Activated CD4-positive, alpha-beta T cell treated with anti-CD3 and anti-CD28 coated beads, Interleukin-2, amount 50 U/mL, for 4 hours (primary cell): ENCODE measurements around the gene ALX3.
"Not testable (repeated sequence)": the region's sequence is repeated elsewhere in the genome, so short reads cannot be mapped to it uniquely, and the experiment has no call there.

Source experiments
- DNase-seq, 2 experiments: peaks; one replicate each; pipeline ENCODE4 v3.0.0-alpha.2; 2020

The ALX3 gene

GRCh38 chr1:110088739-110089316, 18.4 kb upstream of the ALX3 start:
- DNase-seq: no peak

DNA sequence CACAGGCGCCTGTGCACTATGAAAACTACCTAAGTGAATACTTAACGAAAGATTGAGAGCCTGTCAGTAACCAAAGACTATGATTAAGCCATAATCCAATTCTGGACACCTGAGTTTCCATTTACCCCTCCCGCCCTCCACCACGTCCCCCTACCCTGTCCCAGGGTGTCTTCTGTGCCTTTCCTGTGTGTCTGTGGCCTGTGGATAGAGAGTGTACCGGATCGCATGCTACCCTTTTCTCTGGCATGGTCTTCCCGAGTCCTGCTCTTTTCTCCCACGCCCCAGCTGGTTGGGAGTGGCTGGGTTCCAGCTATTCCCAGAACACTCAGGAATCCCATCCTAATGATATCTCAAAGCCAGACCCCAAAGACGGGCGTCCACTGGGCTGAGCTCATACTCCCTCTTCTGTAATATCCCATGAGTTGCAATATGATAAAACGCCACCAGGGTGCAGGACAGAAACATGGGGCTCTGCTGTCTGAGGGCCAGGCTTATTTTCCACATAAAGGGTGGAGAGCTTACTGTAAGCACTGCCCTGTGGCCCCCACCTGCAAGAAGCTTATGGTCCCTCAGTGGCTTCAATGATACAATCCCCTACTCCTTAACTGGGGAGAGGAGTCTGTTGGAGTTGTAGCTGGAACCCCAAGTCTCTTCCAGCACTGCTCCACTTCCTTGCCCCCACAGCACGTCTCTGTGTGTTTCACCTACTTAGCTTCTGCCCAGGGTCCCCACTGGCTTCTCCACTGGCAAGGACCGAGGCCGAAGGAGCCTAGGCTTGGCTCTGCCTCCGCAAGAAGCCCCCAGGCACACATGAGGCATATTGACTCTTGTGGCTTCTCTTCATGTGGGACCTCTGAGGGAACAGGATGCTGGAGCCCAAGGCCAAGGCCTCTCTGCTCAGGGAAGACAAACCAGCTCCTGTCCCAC, 17.6 kb upstream of the ALX3 start:
- peak; percentile 25 to 34 for DNase-seq

GRCh38 chr1:110086961-110087360, 16.5 kb upstream of the ALX3 start:
- DNase-seq: no peak

DNA sequence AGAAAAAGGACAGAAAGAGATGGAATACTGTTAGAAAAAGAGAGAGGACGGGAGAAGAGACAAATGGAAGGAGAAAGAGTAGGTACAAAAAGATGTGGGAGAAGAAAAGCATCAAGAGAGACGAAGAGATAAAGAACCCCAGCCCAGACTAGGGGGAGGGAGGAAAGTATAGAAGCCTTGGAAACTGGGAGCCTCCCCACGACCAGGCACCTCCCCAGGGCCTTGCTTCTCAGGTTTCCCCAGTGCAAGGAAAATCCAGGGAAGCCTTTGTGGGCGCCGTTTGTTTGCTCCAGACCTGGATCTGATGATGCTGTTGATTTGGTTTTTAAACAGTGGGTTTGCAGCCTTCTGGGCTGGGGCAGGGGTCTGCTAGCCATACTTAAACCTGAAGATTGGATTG, 15.2 kb upstream of the ALX3 start:
- no peak for DNase-seq

DNA sequence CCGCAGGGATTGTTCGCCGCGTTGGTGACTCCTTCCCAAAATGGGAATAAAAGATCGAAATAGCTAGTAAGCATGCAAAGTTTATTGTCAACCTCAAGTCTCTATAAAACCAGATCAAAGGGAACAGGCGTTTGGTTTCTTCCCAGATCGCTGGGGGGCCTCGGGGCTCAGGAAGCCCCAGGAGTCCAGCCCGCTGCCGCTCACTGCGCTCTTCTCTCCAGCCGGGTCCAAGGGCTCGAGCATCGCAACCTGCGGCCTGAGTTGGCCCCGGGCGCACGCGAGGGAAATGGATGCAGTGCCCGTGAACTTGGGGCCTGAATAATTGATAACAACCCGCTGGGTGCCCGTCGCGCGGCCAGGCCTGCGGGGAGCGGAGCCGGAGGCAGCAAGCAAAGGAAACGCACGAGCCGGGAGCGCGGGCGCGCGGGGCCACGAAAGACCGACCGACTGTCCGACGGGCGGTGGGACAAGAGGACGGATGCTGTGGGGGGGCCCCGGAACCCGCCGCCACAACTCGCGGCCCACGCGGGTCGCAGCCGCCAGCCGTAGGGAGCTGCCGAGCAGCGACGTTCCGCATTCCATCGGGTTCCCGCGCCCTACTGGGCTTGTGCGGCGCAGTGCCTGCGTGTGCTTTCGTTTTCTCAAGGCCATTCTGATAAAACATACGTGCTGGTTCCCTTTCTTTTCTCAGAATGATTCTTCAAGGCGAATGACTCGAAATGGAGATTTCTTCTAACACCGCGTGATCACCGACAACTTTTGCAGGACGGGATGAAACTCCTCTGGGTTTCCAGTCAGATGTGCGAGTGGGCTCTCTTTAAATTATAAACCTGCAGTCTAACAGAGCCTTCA, 14.0 kb upstream of the ALX3 start:
- no peak for DNase-seq

DNA sequence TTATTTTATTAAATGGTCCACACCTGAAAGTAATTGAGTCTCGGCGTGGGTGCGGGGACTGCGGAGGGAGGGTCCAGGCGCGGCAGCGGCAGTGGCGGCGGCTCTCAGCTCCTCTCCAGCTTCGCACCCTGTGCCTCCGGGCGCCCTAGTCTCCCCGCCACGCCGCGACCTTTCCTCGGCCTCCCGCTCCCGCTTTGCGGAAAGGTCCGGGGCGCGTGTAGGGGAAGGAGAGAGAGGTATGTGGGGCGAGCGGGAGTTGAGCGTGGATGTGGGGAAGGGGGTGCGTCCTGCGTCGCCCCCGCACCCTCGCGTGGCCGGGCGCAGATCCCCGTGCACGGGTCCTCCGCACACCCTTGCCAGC, 13.4 kb upstream of the ALX3 start:
- DNase-seq: no peak

DNA sequence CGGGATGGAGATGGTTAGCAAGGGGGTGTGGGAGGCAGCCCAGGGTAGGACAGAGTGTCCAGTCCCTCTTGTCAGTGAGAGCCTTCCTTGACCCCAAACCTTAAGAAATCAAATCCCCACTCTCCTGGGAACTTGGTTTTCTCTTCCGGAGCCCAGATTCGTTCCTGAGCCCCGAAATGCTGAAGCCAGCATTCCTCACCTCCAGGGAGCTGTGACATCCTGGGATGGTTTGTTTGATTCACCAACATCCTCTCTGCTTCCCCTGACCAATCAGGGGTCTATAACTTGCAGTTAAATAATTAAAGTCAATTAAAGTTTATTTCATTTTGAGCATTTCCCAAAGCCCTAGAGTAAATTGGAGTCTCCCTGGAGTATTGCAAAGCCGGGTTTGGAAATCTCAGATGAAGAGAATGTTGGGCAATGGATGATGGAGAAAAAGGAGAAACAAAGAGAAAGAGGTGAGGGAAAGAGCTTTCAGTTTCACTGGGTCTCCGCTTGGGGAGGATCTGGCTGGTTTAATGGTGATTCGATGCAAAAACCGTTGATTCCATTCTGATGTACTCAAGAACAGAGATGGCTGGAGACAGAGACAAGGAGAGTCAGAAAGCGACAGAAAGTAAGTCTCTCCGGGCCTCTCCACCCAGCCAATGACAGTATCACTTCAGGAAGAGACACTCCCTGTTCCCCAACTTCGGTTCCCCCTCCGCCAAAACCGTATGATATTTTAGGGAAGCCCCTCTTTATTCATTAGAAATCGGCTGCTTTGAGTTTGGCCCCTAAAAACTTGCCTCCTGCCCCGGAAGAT, 12.8 kb upstream of the ALX3 start:
- no peak for DNase-seq

GRCh38 chr1:110082477-110082876, 12.0 kb upstream of the ALX3 start:
- no peak for DNase-seq

DNA sequence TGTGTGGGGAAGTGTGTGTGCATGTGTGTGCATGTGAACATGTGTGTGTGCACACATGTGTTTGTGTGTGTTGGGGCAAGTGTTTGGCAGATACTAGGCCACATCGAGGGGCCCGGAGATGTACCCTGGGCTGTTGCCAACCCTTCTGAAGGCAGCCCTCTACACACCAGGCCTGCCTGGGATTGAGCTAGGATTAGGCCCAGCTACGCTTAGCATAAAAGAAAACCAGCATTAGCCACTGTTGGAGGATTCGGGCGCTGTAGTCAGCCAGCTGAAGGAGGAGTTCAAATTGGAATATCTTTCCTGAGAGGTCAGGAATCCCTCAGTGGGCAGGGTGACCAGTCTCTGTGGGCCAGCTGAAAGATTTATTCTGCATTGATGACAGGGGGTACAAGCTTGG, 10.6 kb upstream of the ALX3 start:
- DNase-seq: no peak

GRCh38 chr1:110079995-110080394, 9.5 kb upstream of the ALX3 start:
- DNase-seq: not testable (repeated sequence)

DNA sequence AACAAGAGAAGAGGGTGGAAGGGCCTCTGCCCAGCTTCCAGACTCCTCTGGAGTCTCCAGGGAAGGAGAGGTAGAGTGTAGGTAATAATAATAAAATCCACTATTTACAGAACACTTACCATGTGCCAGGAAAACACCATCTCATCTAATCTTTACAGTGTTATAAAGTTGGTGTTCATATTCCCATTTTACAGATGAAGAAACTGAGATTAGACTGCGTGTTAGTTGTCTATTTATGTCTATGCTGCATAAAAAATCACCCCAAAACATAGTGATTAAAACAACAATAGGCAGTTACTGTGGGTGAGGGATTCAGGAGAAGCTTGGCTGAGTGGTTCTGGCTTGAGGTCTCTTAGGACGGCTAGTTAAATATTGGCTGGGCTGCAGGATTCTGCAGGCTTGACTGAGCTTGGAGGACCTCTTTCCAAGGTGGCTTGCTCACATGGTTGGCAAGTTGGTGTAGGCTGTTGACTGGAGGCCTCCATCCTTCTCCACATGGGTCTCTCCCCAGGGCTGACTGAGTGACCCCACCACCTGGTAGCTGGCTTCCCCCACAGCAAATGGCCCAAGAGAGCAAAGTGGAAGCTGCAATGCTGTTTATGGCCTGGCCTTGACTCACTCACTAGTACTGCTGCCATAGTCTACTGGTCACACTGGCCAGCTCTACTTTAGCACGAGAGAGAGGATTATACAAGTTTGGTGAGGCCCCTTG, 6.5 kb upstream of the ALX3 start:
- no peak for DNase-seq

DNA sequence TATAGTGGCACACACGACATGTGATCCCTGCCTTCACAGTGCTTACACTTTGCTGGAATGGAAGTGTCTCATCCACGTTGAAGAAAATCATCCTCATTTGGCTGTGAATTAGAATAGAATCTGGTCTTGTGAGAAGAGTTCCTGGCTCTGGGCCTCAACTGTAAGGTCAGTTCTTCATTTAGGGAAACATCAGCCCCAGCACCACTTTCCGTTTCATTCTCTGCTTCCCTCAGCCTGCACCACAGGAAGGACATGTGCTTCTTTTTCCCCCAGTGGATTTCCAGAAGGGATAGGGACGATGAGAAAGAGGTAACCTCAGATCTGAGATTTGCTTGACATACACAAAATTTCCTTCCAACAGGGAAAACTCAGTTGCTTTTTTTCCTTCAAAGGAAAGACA, 3.7 kb upstream of the ALX3 start:
- DNase-seq: no peak

DNA sequence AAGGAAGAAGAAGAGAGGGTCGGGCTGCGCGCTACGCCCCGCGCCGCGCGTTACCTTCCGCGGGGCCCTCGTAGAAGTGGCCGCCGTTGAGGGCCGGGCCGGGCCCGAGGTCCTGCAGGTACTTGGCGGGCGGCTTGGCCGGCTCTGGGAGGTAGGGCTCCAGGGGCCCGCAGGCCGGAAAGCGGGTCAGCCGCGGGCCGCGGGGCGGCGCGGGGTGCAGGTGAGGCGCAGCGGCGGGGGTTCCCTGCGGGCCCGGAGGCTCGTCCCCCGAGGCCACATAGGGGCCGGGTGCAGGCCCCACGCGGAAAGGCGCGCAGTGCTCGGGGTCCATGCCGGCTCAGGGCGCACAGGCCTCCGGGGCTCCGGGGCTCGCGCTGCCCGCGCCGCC, 196 bp downstream of the ALX3 start:
- DNase-seq: no peak

DNA sequence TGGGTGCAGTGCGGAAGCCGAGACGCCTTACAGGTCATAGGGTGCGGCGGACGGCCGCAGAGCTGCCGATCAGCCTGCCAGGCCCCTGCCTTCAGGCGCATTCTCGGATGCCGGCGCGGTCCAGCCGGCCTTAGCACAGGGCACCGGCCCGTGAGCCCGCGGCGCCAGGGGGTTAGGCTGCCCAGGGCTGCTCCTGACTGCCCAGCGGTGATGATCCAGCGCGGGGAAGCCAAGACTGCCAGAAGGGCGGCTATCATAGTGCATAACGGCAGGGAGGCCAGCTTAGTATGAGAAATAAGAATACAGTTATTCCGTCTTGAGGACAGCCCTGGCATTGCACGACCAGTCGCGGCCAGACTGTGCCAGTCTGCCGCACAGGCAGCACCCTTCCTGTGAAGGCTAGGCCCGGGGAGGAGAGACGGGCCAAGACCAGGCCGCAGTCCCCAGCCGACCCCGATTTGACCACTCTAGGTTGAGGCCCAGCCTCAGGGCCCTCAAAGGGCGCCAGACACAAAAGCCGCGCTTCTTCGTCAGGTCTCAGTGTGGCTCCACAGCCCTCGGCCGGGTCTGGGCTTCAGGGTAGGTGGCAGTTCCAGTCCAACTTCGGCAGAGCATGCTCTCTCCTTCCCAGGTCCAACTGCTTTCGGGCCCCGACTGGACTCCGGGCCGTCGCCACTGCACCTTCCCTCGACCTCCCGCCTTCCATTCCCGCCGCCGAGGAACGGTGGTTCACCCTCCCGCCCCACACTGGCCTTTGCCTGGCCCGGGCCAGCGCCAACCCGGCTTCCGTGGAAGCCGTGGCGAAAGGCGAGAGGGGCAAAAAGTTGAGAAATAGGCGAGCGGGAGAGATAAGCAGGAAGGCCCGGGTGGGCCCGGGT, 829 bp downstream of the ALX3 start:
- DNase-seq: no peak

- no peak for DNase-seq
These were observed 1.6 kb downstream of the ALX3 start for GRCh38 chr1:110068646-110069403.

DNA sequence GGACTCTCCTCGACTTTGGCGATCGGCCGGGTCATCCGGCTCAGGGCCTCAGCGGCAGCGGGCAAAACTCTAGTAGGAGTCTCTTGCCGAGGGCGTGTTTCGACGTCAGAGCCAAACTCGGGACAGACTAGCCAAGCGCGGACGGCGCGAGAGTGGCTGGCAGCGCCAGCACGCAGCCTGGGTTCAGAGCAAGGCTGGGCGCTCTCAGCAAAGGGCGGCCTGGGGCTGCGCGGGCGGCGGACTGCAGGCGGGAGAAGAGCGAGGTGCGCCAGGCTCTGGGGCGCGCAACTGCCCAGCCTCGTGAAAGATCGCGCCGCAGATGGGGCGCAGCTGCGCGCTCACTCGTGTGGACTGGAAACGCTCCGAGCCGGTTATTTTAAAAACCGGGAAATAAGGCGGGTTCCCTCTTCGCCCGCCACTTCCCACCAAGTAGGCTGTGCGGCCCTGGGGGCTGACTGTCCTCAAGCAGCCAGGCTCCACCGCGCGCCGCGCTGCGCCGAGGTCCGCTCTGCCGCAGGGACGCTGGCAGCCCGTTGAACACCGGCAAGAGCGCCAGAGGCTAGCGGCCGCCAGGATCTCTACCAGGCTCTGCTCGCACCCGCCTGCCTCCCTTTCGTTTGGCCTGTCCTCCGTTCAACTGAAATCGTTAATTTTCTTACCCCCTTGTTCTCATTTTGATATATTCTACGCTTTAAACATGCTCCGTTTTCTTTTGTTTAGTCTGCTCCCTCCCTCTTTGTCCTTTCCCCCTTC, 2.4 kb downstream of the ALX3 start:
- no peak for DNase-seq

GRCh38 chr1:110067479-110067892, 3.0 kb downstream of the ALX3 start:
- no peak for DNase-seq

GRCh38 chr1:110065841-110066240, 4.6 kb downstream of the ALX3 start:
- no peak for DNase-seq

DNA sequence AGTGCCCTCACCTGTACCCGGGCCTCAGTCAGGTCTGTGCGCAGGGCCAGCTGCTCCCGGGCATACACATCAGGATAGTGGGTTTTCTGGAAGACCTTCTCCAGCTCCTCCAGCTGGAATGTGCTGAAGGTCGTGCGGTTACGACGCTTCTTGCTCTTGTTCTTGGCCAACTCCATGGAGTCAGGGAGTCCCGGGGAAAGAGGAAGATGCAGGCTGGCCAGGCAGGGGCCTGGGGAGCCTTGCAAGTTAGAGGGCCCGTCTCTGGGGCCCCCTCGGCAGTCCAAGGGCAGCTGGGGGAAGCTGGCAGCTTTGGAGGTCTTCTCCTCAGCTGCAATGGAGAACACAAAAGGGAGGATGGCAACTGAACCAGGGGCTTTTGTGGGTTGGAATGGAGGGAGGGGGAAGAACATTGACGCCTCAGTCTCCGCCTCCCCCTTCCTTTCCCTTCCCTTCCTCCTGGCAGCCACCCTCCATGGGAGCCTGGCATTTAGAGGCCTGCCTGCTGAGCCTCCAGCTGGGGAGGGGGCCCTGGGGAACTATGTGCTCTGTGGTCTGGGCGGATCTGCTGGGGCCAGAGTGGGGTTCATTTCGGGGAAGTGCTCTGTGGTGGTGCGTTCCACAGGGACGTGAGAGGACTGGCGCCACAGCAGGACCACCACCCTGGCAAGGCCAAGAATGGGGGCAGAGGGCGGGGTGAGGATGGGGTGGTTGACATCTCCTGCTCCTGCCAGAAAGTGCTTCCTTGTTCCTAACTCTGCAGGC, 5.7 kb downstream of the ALX3 start:
- no peak for DNase-seq
